Stimulated activated CD4-positive, alpha-beta T cell treated with anti-CD3 and anti-CD28 coated beads, Interleukin-15, amount 100 ng/mL, for 24 hours (primary cell): ENCODE results near the gene KRTAP5-6.

Experiments
- DNase-seq: peaks from one replicate; pipeline ENCODE4 v3.0.0-alpha.2; 2020

KRTAP5-6 gene

DNA sequence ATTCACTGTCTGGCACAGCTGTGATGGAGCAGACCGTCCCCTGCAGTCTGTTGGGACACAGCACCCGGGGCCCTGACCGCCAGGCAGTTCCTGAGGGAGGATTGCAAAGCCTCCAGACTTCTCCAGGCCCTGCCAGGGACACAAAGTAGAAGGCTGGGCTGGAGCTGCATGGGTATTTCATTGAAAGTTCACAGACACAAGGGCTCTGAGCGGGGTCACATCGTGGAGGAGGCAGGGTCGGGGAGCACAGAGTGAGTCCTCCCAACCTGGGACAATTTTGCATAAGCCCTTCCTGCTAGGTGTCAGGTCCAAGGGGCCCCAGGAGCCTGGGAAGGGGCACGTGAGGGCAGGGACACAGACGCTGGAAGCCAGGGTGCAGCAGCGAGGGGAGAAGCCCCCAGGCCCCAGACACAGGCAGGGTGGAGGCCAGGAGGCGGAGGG lies 37.7 kb downstream of the KRTAP5-6 start:
- DNase-seq: no peak

DNA sequence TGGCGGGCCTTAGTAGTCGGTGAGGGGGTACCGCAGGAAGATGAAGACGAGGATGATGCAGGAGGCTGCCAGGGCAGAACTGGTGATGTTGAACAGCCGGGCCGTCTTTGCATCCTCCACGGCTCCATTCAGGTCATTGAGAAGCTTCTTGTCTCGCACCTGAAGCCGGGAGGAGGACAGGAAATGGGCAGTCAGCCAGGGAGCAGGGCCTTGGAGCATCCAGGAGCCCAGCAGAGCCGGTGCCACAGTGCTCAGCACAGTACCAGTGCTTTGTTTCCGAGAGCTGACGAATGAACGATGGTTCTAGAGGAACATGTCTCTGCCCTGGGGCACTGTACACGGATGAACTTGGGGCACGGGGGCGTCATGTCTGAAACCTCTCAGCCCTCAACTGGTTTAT lies 38.3 kb downstream of the KRTAP5-6 start:
- no peak for DNase-seq

DNA sequence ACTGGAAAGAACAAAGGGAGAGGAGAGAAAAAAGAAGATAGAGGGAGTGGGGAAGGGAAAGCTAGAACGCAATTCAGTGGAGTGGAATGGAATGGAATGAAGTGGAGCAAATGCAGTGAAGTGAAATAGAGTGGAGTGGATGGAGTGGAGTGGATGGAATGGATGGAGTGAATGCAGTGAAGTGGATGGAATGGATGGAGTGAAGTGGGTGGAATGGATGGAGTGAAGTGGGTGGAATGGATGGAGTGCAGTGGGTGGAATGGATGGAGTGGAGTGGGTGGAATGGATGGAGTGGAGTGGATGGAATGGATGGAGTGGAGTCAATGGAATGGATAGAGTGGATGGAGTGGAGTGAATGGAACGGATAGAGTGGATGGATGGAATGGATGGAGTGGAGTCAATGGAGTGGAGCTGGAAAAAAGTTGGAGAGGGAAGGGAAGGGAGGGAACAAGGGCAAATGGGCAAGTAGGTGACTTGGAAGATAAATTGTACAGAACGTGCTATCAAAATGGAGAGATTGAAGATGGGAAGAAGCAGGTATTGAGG lies 39.5 kb downstream of the KRTAP5-6 start:
- DNase-seq: no peak

DNA sequence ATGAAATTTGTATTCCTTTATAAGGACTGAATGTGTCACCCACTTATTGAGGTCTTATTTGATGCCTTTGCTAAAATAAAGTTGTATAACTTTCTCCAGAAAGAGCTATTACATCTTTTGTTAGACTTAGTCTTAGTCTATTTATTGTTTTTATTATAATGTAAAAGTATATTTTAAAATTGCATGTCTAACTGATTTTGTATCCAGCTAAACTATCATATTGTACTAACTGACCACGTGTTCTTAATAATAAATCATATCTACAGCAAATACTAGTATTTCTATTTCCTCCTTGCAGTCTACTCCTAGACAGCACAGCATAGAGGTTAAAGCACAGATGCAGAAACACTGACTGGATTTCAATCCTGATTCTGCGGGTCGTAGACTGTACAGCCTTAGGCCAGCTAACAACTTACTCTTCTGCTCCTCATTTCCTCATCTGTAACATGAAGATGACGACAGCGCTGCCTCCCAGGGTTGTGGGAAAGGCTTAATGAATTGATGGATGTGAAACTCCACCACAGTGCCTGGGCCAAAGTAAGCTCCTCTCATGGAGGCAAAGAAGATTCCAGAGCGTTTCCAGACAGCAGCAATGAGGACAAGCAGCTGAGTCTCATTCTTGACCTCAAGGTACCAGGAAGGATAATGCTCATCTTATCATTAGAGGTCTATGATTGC lies 40.2 kb downstream of the KRTAP5-6 start:
- DNase-seq: no peak

DNA sequence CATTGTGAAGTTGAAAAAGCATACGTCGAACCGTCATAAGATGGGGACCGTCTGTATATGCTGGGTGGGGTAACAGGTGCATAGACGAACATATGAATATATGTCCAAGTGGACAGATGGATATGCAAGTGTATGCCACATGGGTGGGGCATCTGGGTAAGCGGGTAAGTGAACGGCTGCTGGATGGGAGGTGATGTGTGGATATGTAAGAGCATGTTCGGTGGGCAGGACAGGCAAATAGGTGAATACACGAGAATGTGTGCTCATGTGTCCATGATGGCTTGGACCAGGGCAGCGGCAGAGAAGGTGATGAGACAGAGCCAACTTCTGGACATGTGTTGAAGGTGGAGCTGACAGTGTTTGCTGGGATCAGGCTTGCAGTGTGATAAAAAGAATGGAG lies 41.4 kb downstream of the KRTAP5-6 start:
- DNase-seq: no peak

DNA sequence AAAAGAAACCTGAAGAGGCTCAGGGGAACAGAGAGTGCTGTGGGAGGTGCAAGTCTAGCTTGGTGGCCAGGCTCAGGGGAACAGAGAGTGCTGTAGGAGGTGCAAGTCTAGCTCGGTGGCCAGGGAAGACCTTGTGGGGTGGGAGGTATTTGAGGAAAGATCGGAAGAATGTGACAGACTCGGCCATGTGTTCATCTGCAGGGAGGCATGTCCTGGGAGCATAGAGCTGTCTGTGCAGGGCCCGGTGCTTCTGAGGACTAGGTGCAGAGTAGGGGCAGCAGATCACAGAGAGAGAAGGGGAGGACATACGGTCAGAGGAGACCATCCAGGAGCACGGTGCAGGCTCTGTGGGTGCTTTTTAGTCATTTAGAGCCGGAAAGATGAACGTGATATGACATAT lies 42.6 kb downstream of the KRTAP5-6 start:
- DNase-seq: no peak

DNA sequence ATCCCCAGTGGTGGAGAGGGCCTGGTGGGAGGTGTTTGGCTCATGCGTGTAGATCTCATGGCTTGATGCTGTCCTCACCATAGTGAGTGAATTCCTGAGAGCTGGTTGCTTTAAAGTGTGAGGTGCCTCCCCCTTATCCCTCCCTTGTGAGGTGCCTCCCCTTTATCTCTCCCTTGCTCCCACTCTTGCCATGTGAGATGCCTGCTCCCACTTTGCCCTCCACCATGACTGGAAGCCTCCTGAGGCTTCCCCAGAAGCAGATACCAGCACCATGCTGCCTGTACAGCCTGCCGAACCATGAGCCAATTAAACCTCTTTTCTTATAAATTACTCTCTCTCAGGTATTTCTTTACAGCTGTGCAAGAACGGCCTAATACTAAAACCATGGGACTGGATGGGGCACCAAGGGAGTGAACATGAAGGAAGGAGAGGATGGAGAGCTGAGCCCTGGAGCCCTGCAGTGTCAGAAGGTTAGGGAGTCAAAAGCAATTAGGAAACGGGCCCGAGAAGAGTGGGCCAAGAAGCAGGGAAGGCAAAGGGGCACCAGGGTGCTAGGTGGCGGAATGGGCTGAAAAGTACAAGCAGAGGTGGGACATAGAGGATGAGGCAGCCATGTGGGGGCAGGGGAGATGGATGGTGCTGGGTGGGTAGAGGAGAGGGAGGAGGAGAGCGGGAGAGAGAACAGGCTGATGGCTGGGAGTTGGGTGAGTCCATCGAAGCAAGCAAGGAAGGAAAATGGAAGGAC lies 44.0 kb downstream of the KRTAP5-6 start:
- DNase-seq: no peak

DNA sequence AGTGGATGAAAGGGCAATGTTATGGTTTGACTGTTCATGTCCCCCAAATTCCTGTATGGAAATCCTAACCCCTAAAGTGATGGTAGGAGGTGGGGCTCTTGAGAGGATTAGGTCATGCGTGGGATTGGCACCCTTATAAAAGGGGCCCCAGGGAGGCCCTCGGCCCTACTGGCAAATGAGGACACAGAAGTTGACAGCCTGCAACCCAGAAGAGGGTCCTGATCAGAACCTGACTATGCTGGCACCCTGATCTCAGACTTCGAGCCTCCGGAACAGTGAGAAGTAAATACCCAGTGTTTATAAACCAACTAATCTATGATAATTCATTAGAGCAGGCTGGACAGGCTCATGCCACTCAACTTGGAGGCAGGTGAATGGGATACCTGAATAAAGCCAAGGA lies 44.7 kb downstream of the KRTAP5-6 start:
- DNase-seq: no peak

DNA sequence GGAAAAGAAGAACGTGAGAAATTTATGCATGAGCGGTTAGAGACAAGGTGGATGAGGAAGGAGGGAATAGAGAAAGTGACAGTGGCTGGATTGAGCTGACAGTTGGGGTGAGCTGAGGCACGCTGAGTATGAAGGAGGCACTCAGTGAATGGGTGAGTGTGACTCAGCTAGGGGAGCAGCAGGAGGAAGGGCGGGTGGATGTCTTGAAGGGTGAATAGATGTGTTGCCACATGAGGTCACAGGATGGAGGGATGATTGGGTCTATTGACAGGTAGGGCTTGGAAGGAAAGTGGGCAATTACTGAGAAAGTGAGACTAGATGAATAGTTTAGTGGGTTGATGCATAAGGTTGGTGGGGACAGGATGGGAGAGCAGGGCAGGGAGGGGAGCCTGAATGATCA lies 45.4 kb downstream of the KRTAP5-6 start:
- DNase-seq: no peak

DNA sequence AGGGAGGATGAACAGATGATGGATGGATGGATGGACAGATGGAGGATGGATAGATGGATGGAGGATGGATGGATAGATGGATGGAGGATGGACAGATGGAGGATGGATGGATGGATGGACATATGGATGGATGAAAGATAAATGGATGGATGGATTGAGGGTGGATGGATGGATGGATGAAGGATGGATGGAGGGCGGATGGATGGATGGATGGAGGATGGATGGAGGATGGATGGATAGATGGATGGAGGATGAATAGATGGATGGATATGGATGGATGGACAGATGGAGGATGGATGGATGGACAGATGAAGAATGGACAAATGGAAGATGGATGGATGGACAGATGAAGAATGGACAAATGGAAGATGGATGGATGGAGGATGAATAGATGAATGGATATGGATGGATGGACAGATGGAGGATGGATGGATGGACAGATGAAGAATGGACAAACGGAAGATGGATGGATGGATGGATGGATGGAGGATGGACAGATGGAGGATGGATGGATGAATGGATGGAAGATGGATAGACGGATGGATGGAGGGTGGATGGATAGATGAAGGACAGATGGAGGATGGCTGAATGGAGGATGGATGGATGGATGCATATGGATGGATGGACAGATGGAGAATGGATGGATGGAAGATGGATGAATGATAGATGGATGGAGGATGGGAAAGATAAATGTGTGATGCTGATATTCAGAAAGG lies 46.0 kb downstream of the KRTAP5-6 start:
- DNase-seq: no peak

DNA sequence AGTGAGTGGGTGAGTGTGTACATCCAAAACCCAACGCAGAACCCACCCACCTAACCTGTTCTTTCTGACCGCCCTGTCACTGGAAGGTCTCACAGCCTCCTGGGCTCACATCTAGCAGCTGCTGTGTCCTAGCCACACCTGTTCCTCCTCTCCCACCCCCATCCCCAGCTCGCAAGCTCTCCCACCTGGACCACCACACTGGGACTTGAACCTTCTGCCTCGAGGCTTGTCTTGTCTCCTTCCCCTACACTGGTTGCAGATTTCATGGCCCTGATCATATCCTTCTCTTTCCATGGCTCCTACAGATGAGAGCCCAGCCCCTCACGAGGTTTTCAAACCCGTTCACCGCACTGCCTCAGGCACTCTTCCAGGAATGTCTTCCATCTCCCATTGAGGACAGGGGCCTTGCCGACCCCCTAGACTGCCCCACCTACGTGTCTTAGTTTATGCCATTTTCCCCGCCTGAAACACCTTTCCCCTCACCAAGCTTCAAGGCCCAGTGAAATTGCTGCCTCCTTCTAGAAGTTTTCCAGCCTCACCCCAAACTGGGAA lies 46.7 kb downstream of the KRTAP5-6 start:
- no peak for DNase-seq

DNA sequence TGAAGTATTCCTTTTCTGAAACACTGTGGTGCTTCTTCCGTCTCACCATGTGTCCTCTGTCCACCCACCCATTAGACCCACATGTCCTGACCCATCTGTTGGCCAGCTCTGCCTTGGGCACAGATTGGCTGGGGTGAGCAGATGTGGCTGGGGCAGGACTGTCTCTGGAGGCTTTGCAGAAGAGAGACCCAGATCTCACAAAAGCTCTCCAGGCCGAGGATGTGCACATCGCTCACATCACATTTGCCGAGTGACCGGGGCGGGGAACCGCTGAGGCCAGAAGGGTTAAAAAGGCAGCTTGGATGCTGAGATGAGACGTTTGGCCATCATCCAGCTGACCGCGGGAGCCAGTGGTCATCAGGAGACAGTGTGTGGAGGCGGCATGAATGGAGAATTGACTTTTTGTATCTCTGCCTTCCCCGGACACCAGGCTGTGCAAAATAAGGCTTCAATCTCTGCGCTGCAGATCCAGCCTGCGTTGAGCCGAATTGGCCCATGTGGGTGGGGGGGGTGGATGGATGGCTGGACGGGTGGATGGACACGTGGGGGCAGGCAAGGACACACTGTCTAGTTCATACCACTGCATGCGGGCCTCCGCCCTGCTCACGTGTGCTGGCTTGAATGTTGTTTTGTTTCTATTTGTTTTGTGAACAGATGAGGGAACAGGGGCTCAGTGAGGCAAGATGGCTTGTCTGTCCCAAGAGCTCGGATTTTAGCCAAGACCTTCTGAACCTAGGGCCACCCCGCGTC lies 47.3 kb downstream of the KRTAP5-6 start:
- DNase-seq: no peak

DNA sequence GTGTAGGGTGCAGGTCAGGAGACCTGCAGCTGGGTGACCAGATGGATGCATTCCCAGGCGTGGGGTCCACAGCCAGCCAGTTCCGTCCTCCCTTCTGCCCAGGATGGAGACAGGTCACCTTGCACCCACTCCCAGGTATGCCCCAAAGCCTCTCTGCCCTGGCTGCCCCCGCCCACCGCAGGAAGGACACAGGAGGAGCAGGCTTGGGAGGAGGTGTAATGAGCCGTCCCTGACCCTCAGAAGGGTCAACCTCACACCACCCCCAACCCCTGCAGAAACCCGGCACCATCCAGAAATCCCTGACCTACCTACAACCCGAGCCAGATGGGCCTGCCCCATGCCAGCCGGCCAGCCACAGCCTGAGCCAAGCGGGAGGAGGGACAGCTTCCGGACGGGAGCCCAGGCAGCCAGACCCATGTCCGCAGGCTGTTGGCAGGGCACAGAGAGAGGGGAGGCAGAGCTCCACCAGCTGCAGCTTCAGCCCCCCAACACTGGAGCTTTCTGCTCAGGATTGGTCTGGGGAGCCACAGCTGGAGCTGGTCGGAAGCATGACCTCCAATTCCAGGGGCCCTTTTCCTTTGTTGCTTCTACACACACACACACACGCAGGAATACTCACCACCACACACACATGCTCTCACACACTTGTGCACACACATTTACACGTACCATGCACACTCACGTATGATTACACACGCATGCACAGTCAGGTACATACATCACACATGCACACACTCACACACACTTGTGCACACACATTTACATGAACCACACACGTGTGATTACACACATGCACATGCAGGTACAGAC lies 48.1 kb downstream of the KRTAP5-6 start:
- no peak for DNase-seq

DNA sequence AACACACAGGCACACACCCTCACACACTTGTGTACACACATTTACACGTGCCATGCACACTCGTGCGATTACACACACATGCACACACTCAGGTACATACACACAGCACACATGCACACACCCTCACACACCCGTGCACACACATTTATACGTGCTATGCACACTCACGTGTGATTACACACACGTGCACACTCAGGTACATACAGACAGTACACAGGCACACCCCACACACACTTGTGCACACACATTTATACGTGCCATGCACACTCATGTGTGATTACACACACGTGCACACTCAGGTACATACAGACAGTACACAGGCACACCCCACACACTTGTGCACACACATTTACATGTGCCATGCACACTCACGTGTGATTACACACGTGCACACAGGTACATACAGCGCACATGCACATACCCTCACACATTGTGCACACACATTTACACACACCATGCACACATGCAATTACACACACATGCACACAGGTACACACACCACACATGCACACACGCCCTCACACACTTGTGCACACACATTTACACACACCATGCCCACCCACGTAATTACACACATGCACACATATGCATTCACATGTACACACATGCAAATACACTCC lies 48.8 kb downstream of the KRTAP5-6 start:
- DNase-seq: no peak

DNA sequence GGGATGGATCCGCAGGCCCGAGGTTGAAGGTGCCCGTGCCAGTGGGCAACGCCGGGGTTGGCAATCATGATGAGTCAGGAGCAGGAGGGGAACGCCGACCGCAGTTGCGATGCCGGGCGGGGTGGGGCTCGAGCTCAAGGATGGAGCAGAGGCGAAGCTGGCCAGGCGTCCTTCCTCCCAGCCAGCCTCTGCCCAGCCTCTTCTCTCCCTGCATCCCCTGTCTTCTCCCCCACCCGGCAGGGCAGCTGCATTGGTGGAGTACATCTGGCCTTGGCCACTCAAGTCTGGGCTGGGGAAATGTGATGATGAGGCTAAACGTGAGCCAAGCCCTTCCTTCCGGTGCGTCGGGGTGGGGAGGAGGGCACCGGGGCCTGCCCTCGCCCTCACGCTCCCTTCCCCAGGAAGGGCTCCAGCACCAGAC lies 49.5 kb downstream of the KRTAP5-6 start:
- DNase-seq: no peak

DNA sequence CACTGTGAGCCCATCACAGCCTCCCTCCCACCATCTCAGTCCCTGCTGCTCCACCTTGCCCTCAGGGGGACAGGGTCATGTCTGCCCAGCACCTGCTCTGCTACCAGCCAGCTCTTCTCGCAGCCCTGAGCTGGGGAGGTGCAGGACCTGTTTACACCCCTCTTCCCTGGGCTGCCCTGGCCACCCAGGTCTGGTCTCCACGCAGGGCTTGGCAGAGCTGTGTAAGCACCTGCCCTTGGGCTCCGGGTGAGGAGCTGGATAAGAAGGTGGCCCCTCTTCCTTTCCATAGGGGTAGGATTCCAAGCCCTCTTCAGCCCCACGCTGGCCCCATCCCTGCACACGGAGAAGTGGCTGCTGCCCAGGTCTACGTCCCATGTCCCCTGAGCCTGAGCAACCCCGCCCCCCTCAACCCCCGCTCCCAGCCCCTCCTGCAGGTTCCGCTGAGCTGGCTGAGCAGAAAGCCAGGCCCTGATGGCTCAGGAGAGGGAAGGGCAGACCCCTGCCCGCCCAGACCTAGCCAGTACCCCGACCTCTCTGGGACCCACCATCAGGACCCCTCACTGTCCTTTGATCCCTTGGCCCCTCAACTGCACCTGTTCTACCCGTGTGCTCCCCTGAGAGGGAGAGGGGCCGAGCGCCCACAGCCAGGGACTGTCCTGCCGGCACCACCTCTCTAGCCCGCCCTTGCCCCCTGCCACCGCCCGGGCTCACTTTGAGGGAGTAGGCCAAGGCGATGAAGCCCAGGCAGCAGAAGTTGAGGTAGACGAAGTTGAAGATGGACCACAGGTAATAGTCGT lies 50.2 kb downstream of the KRTAP5-6 start:
- no peak for DNase-seq
